ENCODE results near the gene WFIKKN1. TPM values are rescaled to one million over a fixed set of nuclear protein-coding genes. Genes with fewer than 3 reads are reported as not detected.

WFIKKN1 gene
- total and polyA plus RNA-seq, 2 of the 4 experiments (the other 2 are of a cell fraction) = 0.10 TPM; not detected in 1

DNA sequence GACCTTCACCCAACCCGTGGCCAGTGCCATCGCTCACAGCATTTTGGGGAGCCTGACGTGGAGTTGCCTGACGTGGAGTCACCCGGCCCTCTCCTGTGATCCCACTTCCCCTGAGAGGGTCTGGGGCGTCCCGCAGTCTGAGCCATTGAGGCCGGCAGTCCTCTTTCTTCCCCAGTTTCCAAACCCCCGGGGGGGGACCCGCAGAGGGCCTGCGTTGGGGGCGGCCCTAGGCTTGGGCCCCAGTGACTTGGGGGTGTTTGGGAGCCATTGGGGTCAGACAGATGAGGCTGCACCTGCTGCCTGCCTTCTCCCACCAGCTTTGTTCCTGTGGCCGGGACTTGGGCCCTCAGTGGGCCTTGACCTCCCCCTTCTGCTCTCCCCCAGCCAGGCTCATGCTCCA lies 38.9 kb downstream of the WFIKKN1 start:
- BruUV-seq (replicated peaks) = no TSS peak
- Histone ChIP-seq H3K9me1 (ENCODE audit: insufficient read depth, low read length) (peaks cover 6% of the 10 kb centered on the region), H2AK5ac (ENCODE audit: low read depth, low read length) (no peak overlapping the region), H4K8ac (ENCODE audit: low read depth in 2 of 2, low read length in 2 of 2) (no peak overlapping the region), H3K4me1 (ENCODE audit: control insufficient read depth, insufficient read depth, low read length) (peaks cover 6% of the 10 kb centered on the region), H3K14ac (replicated peaks; ENCODE audit: low read depth, low read length) (no peak overlapping the region), H3K4ac (ENCODE audit: low read depth, low read length) (no peak overlapping the region), H4K5ac (ENCODE audit: low read depth, low read length) (no peak overlapping the region), H3K18ac (ENCODE audit: low read depth, low read length) (no peak overlapping the region), H3K27ac (ENCODE audit: insufficient read depth, low read length) (no peak overlapping the region), H2BK5ac (ENCODE audit: low read depth, low read length, poor library complexity, severe bottlenecking) (no peak overlapping the region), H2BK20ac (ENCODE audit: low read depth, low read length) (no peak overlapping the region), H2AK9ac (replicated peaks; ENCODE audit: low read depth, low read length, poor library complexity) (peak overlapping the region; percentile 55), H3K56ac (ENCODE audit: extremely low read depth, insufficient read depth, low read length) (no peak overlapping the region), H2AFZ (replicated peaks; ENCODE audit: low read length, poor library complexity) (no peak overlapping the region), H3K9me3 (ENCODE audit: control insufficient read depth, insufficient read depth, low read length) (no peaks in the 10 kb centered on the region), H3K4me2 (ENCODE audit: low read depth, low read length) (peak overlapping the region; percentile 93; the same call in 1 of the 2 replicates), H2BK15ac (ENCODE audit: low read depth, low read length) (no peak overlapping the region), H3K4me3 (ENCODE audit: insufficient read depth, low read depth, low read length) (peak overlapping the region; percentile 68; the same call in 1 of the 2 replicates), H3K36me3 (ENCODE audit: control insufficient read depth, insufficient read depth, low read length) (peaks cover 47% of the 10 kb centered on the region), H4K91ac (ENCODE audit: insufficient read depth, low read depth, low read length) (no peak overlapping the region), H3K79me1 (ENCODE audit: low read depth in 1 of 2, low read length in 2 of 2) (peaks cover 0 to 29% of the 10 kb centered on the region in 2 experiments; a peak in 1 of 4 replicates), H3K27me3 (ENCODE audit: control insufficient read depth, insufficient read depth, low read length) (no peaks in the 10 kb centered on the region), H4K20me1 (ENCODE audit: insufficient read depth, low read length) (peaks cover 22% of the 10 kb centered on the region), H3K23ac (ENCODE audit: low read depth, low read length) (no peak overlapping the region), H2BK120ac (ENCODE audit: low read depth, low read length) (no peak overlapping the region), H3K9ac (ENCODE audit: low read depth, low read length) (no peak overlapping the region)
- TF ChIP-seq RCOR1 (IDR thresholded peaks at IDR 0.05; ENCODE audit: insufficient replicate concordance, low read length) (no peak), NFE2L2 (IDR thresholded peaks at IDR 0.05; ENCODE audit: low read depth, low read length) (no peak)
- ATAC-seq (ENCODE audit: low read depth) = no peak
- intact Hi-C loops (cut with micrococcal nuclease) = no loop called here
- dilution Hi-C loops (cut with HindIII; ENCODE audit: low sequenced_read_pairs, unreplicated experiment) = no loop called here
- no peak for DNase-seq
- ChIA-PET POLR2A (ENCODE audit: unreplicated experiment) (no interaction called here), CTCF (no interaction called here)
- in situ Hi-C loops (cut with MboI; ENCODE audit: low sequenced_read_pairs) = no loop called here
- 100% methylated on average over 5 of the region's 13 CpGs; no CpG with 5 or more reads in 1 of the 2 experiments for WGBS, 2 experiments (ENCODE audit: extremely low coverage in 2 of 2, insufficient read length in 1 of 2)
